GM12874 (cell line): ENCODE data around the gene RAP1GAP2.

Experiments
- CTCF ChIP-seq: IDR thresholded peaks from 2 replicates; pipeline ENCODE4 v1.5.1; 2011; ENCODE audit warnings: low read depth, mild to moderate bottlenecking, control low read depth, low read length, moderate library complexity; ENCODE audit not compliant: insufficient read depth

Gene RAP1GAP2

GRCh38 chr17:2954898-2955445, 158.7 kb downstream of the RAP1GAP2 start:
- no peak for TF ChIP-seq CTCF

GRCh38 chr17:2955931-2956582, 159.8 kb downstream of the RAP1GAP2 start:
- TF ChIP-seq CTCF = no peak

GRCh38 chr17:2957631-2958286, 161.5 kb downstream of the RAP1GAP2 start:
- no peak for TF ChIP-seq CTCF

- TF ChIP-seq CTCF = no peak
Measured at GRCh38 chr17:2958706-2959222, 162.5 kb downstream of the RAP1GAP2 start.

- TF ChIP-seq CTCF = no peak
Measured at GRCh38 chr17:2959371-2960130, 163.3 kb downstream of the RAP1GAP2 start.

- no peak for TF ChIP-seq CTCF
Measured at GRCh38 chr17:2961446-2961845, 165.2 kb downstream of the RAP1GAP2 start.

GRCh38 chr17:2962236-2962635, 166.0 kb downstream of the RAP1GAP2 start:
- TF ChIP-seq CTCF = no peak
